NCI-H2029 (cell line): ENCODE data around the gene ZMYM3.
"Not testable (repeated sequence)": the region's sequence is repeated elsewhere in the genome, so short reads cannot be mapped to it uniquely, and the experiment has no call there.

Source experiments
- DNase-seq: peaks from one replicate; lab custom pipeline; 2025; lab: John Stamatoyannopoulos, UW

Gene ZMYM3

GRCh38 chrX:71254092-71254963, at the start of gene ZMYM3:
TSS of gene ZMYM3 (minus strand) at chrX:71254140. CDS start at chrX:71253255, 885 bp downstream.
- peak; percentile 70 for DNase-seq

- DNase-seq = no peak
These were observed 48.7 kb upstream of the ZMYM3 start for GRCh38 chrX:71302461-71303213.

DNA sequence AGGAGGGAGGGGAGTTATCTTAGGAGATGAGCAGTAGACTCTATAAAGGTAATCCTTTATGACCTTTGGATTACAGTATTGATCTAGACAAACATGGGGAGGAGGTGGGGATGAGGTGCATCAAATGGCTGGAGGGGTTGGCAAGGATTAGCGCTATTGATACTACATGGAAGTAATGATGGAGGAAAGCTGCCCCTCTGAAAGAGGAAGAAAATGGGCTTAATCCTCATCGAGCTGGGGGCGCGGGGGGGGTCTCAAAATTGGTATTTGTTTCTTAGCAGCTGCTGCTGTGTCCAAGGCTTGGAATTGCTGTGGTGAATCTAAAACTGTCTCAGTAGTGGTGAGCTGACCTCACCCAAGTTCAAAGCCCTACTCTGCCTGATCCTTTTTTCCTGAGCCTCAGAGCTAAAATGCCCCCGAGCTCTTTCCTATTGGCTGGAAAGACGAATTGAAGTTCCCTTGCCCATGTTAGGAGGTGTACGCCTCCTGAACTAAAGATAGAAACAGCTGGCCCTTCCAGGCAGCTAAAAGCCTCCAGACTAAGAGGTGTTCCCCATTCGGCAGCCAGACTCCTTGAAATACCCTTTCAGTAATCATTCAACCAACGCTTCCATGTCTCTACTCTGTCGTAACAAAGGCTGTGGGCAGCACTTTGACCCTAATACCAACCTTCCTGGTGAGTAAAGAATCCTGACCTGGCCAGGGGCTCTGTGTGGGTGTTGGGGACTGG, 47.4 kb upstream of the ZMYM3 start, which contains the start of gene ITGB1BP2:
ITGB1BP2 (plus strand) TSS at position 556 of the 730 bp plus-strand sequence; CDS start at position 613, 57 bp downstream.
- no peak for DNase-seq

- DNase-seq = not testable (repeated sequence)
These were observed 46.6 kb upstream of the ZMYM3 start for GRCh38 chrX:71300495-71300894.

GRCh38 chrX:71300064-71300463, 46.1 kb upstream of the ZMYM3 start:
- not testable (repeated sequence) for DNase-seq

DNA sequence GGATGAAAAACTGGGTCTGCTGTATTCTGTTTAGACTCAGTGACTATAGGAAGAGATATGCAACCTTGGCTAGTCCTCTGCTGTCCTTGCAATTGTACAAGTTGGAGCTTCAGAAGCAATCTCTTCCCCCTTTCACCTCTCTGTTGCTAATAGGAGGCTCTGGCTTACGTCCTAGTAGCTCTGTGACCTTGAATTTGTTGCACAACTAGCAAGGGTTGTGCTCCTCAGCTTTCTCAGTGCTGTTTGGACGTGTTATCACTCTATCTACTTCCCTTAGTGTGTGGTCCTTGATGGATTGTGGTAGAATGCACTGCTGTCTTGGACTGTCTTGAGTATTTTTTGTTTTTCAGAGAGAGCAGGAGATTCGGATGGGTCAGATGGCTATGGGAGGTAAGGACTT, 44.2 kb upstream of the ZMYM3 start:
- DNase-seq = no peak

- DNase-seq = no peak
These were observed 42.9 kb upstream of the ZMYM3 start for GRCh38 chrX:71296806-71297205.

GRCh38 chrX:71292669-71293365, 38.9 kb upstream of the ZMYM3 start:
- DNase-seq = no peak

DNA sequence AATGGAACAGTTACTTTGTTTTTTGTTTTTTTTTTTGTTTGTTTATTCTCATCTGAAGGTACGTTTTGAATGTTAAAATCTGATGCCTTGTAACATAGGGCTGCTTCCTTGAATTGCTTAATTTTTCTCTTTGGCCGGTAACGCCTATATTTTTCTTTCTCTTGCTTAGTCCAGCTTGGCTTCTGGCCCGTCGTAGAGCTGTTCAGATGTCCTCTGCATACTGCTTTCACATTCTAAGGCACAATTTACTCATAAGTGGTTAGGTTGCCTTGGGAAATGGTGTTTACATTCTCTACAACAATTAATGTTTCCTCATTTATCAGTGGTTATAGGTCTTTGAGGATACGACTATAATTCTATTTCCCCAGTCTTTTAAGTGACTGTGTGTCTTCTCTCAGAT, 37.4 kb upstream of the ZMYM3 start:
- no peak for DNase-seq

DNA sequence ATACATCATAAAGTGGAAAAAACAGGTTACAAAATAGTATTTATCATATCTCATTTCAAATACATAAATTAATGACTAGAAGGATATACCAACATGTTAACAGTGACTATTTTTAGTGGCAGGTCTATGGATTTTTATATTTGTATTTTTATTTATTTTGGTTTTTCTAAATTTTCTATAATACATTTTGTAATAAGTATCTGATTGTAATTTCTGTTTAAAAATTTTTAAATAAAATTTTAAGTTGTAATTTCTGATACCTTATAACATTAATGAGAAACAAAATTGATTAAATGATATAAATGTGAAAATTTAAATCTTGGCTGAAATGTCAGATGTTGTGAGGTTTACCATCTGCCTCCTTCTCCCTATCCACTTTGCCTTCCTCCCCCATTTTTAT, 32.0 kb upstream of the ZMYM3 start:
- no peak for DNase-seq

DNA sequence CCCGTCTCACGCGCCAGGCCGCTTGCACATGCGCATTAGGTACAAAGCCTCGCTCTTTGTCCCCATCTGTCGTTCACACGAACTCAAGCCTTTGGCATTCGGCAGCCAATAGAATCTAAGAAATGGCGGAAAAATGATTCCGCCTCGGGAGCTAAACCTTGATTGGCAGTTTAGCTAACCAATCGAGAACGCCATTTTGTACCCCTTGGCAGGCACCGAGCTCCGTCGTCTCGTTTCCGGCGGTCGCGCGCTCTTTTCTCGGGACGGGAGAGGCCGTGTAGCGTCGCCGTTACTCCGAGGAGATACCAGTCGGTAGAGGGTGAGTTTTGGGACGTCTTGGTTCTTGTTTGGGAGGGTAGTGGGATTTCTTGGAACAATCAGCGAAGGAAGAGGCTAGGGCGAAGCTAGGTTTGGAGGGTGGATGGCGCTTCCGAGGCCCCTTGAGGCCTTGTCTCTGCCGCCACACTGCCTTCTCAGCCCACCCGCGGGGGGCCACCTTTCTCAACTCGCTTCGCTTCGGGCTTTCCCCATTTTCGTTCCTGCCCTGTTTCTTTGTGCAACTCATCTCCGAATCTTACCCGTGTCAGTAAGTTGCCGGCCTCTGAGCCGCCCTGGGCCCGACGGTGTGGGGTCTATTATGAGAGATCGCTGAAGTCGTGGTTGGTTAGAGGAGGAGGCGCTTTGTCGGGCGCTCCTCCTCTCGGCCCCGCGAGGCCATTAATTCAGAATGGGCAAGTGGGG, 29.6 kb upstream of the ZMYM3 start, which contains the start of gene NONO:
NONO (plus strand) TSS at position 233 of the 741 bp plus-strand sequence. CDS start 7,003 bp downstream, outside the sequence.
- peak; percentile 95 for DNase-seq

- no peak for DNase-seq
These were observed 28.8 kb upstream of the ZMYM3 start for GRCh38 chrX:71282514-71283402.

GRCh38 chrX:71281300-71281699, 27.4 kb upstream of the ZMYM3 start:
- not testable (repeated sequence) for DNase-seq

- not testable (repeated sequence) for DNase-seq
These were observed 18.4 kb upstream of the ZMYM3 start for GRCh38 chrX:71272313-71272712.

GRCh38 chrX:71269801-71270395, 16.0 kb upstream of the ZMYM3 start:
- no peak for DNase-seq

DNA sequence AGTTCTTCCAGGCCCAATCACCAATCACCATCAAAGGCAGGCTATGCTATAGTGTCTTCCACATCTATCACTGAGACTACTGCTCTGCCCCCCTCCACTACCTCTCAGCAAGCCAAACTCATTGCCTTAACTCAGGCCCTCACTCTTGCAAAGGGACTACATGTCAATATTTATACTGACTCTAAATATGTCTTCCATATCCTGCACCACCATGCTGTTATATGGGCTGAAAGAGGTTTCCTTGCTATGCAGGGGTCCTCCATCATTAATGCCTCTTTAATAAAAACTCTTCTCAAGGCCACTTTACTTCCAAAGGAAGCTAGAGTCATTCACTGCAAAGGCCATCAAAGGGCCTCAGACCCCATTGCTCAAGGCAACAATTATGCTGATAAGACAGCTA, 14.7 kb upstream of the ZMYM3 start:
- DNase-seq = not testable (repeated sequence)

DNA sequence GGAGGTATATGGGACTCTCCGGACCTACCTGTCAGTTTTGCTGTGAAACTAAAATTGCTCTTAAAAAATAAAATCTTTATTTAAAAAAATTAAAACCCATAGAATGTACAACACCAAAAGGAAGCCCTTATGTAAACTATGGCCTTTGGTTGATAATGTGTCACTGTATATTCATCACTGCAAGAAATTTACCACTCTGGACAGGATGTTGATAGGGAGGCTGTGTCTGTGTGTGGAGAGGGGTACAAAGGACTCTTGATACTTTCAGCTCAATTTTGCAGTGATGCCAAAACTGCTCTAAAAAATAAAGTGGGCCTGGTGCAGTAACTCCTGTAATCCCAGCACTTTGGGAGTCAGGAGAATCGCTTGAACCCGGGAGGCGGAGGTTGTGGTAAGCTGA, 2.9 kb upstream of the ZMYM3 start:
- DNase-seq = no peak

GRCh38 chrX:71256051-71256450, 2.1 kb upstream of the ZMYM3 start:
- DNase-seq = no peak
